ENCODE measurements around the gene CALCB.

CALCB gene

GRCh38 chr11:15074206-15075161 is 1.1 kb downstream of the CALCB start:
- POLR2A ChIA-PET, result interaction anchor here (1.2 to 2.8 kb wide), 3 partner anchors 15 to 183 kb away, joined by 6 to 12 read pairs (median 7); partner anchors contain the start of gene CYP2R1
- Histone ChIP-seq H3K4me1 (ENCODE audit: control insufficient read depth, insufficient read depth, low read length) (no peaks in the 10 kb centered on the region), H3K9me3 (ENCODE audit: control insufficient read depth, insufficient read depth, low read depth, low read length) (no peaks in the 10 kb centered on the region), H3K27ac (ENCODE audit: extremely low read depth, low read depth, low read length) (no peak overlapping the region; the same call in 1 of the 2 replicates), H3K36me3 (ENCODE audit: control insufficient read depth in 2 of 2, insufficient read depth in 1 of 2, low read length in 2 of 2) (no peaks in the 10 kb centered on the region), H3K4me3 (ENCODE audit: low read depth, low read length) (peak overlapping the region; percentile 38)
- CTCF ChIA-PET, result interaction anchor here (0.6 to 6.4 kb wide), 57 partner anchors 8 to 458 kb away, joined by 3 to 143 read pairs (median 5); partner anchors contain the start of gene CYP2R1
- peak; percentile 91 for TF ChIP-seq ZNF335 (tag by site-specific recombination; conservative IDR thresholded peaks at IDR 0.05)
- TF ChIP-seq ZNF768 (tag by site-specific recombination; IDR thresholded peaks at IDR 0.05), result no peak
- TF ChIP-seq ZNF549 (tag by site-specific recombination; IDR thresholded peaks at IDR 0.05), result no peak
- no peak for TF ChIP-seq ZSCAN23 (tag by site-specific recombination; IDR thresholded peaks at IDR 0.05)
- TF ChIP-seq SCRT1 (tag by site-specific recombination; IDR thresholded peaks at IDR 0.05; ENCODE audit: borderline replicate concordance), result peak; percentile 95
- TF ChIP-seq GLIS1 (tag by site-specific recombination; IDR thresholded peaks at IDR 0.05), result peak; percentile 41; the same call in 1 of the 2 replicates
- peak; percentile 84 for TF ChIP-seq PRDM10 (tag by site-specific recombination; IDR thresholded peaks at IDR 0.05)
- no peak for TF ChIP-seq ZNF280C (tag by site-specific recombination; IDR thresholded peaks at IDR 0.05)
- no peak for TF ChIP-seq YY2 (tag by site-specific recombination; IDR thresholded peaks at IDR 0.05)
- TF ChIP-seq ZNF596 (tag by site-specific recombination; IDR thresholded peaks at IDR 0.05), result no peak
- peak; percentile 45 for TF ChIP-seq SP2 (tag by site-specific recombination; IDR thresholded peaks at IDR 0.05)
- TF ChIP-seq IKZF3 (tag by site-specific recombination; IDR thresholded peaks at IDR 0.05), result peak; percentile 90
- no peak for TF ChIP-seq ZNF514 (tag by site-specific recombination; IDR thresholded peaks at IDR 0.05)
- no peak for TF ChIP-seq ZNF155 (tag by site-specific recombination; IDR thresholded peaks at IDR 0.05)
- no peak for TF ChIP-seq ZNF843 (tag by site-specific recombination; IDR thresholded peaks at IDR 0.05)
- 0 out of 2 replicates have a peak, but pooled peaks have one; percentile 5 for TF ChIP-seq ZSCAN4 (tag by site-specific recombination; IDR thresholded peaks at IDR 0.05)
- TF ChIP-seq ZNF623 (tag by site-specific recombination; IDR thresholded peaks at IDR 0.05), result no peak
- no peak for TF ChIP-seq SETDB1 (IDR thresholded peaks at IDR 0.05; ENCODE audit: insufficient read length, low read length)
- TF ChIP-seq ZNF366 (tag by site-specific recombination; conservative IDR thresholded peaks at IDR 0.05), result peak; percentile 97
- no peak for TF ChIP-seq TSHZ1 (tag by site-specific recombination; IDR thresholded peaks at IDR 0.05; ENCODE audit: borderline replicate concordance)
- no peak for TF ChIP-seq ZNF670 (tag by site-specific recombination; IDR thresholded peaks at IDR 0.05; ENCODE audit: low read depth)
- no peak for TF ChIP-seq ZNF621 (tag by site-specific recombination; IDR thresholded peaks at IDR 0.05)
- no peak for TF ChIP-seq FEZF1 (tag by site-specific recombination; IDR thresholded peaks at IDR 0.05)
- no peak for TF ChIP-seq OSR2 (tag by site-specific recombination; IDR thresholded peaks at IDR 0.05)
- TF ChIP-seq ZNF561 (tag by site-specific recombination; IDR thresholded peaks at IDR 0.05; ENCODE audit: borderline replicate concordance), result peak; percentile 66
- TF ChIP-seq HOXA7 (CRISPR knock-in tag; IDR thresholded peaks at IDR 0.05; ENCODE audit: borderline replicate concordance), result no peak

All from HEK293 (cell line).